Measurements from ENCODE around the gene PJA2.

The PJA2 gene

DNA sequence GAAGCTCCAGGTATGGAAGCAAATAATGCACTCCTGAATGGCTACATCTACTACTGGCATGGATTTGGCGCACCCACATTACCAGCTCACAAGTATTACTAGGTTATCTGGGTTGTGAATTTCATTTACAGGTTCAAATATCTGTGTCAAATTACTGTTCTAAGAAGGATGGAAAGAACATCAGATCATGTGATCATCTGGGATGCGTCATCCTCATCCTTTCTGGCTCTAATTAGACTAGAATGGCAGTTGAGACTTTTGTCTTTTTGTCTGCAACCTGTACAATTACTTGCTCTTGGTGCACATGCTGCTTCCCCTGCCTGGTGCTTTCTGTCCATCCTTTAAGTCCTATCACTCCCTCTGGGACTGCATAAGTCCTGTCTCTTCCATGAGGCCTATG, 64.1 kb downstream of the PJA2 start:
- no peak for DNase-seq

DNA sequence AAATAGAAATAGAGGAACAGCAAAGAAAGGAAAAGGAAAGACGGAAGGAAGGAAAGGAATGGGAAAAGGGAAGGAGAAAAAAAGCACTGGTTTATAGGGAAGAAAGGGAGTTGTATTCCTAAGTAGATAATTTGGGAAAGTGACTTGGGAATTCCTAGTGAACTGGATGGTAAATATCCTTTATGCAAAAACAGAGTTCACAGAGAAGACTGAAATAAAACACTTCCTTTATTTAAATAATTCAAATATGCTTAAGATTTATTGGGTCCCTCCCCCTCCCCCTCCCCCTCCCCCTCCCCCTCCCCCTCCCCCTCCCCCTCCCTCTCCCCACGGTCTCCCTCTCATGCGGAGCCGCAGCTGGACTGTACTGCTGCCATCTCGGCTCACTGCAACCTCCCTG, 69.4 kb downstream of the PJA2 start:
- DNase-seq = no peak

GRCh38 chr5:109335114-109335513, 74.7 kb downstream of the PJA2 start:
- DNase-seq = no peak

- DNase-seq = no peak
Observed at GRCh38 chr5:109334056-109334455, 75.7 kb downstream of the PJA2 start.

DNA sequence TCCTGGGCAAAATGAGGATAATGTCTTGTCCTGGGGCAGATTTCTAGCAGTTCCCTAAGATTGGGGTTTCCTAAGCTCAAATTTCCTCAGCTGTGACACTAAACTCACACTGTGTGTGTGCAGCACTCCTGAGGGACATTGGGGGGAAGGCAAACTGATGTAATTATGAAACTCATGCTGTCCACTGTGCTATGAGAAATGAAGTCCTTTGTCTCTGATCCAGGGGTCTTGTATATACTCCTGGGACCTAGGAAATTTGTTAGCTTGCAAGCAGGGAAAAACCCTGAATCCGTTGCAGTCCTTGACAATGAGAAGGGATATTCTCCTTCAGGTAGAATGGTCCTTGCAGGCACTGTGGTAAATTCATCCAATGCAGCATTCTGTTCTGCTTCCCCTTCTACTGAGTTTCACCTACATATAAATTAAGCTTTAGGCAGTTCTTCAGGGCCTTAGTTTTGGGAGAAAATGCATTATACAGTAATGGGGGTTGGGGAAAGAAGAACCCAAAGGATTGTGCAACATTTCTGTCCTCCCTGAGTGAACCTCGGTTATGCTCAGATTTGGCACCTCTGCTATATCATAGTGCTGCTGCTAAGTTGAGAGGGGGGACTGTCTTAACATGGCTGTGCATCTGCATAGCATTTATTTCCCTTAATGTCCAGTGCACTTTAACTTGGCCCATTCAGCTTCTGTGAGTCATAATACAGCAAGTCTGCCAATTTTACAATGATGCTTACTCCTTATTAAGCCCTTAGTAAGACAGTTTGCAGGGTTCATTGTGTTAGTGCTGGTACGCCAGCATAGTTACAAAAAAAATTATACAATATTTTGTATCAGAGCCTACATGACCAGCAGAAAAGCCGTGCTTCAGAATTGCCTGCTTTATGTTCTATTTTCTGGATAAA, 80.2 kb downstream of the PJA2 start:
- no peak for DNase-seq

- DNase-seq = no peak
Observed at GRCh38 chr5:109328626-109329025, 81.1 kb downstream of the PJA2 start.

DNA sequence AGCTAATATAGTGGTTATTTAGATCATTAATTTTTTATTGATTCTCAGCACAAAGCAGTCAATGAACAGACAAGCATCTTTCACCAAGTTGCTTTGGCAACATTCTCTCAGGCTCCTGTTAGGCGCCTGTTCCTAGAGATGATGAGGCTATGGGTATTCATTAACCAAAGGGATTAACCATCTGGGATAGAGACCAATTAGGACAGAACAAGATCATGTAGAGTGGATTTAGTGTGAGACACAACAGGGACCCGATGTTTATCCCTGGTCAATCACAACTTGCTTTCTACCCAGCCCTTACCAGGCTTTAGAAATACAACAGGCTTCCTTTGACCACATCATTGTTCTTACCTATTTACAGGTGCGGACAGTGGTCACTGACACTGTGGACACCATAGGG, 82.2 kb downstream of the PJA2 start:
- DNase-seq = no peak

GRCh38 chr5:109326919-109327318, 82.9 kb downstream of the PJA2 start:
- no peak for DNase-seq

DNA sequence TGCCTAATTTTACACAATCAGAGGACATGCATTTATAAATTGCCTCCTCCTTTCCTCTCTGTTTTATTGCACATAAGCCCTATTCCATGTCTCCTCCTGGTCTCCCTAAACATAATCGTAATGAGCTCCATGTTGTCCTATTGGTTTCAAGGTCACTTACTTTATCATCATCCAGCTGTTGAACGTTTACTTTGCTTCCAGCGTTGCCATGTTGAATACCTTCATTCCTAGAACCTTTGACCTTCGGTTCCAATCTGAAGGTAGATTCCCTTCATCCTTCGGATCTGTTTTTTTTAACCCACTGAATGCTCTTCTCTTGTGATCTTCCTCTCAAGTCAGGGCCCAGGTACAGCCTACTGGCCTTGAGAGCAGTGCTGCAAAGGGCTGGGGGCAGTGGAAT, 84.3 kb downstream of the PJA2 start:
- no peak for DNase-seq

GRCh38 chr5:109324931-109325330, 84.8 kb downstream of the PJA2 start:
- no peak for DNase-seq

GRCh38 chr5:109324351-109324750, 85.4 kb downstream of the PJA2 start:
- DNase-seq = no peak

DNA sequence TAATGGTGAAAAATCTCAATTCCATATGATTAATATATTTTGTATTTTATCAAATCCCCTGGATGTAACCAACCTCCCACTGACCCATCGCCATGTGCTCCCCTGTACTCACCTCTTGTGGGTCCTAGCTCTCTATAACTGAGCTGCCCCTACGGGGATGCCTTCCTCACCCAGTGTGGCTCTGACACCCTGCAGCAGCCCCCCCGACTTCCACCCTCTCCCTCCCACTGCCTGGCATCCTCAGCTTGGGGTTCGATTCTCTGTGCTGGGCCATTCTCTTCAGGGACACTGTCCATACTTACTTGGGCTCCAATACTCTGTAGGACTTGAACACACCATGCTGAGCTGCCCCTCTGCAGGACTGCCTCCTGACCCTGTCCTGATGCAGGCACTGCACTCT, 87.1 kb downstream of the PJA2 start:
- DNase-seq = no peak

DNA sequence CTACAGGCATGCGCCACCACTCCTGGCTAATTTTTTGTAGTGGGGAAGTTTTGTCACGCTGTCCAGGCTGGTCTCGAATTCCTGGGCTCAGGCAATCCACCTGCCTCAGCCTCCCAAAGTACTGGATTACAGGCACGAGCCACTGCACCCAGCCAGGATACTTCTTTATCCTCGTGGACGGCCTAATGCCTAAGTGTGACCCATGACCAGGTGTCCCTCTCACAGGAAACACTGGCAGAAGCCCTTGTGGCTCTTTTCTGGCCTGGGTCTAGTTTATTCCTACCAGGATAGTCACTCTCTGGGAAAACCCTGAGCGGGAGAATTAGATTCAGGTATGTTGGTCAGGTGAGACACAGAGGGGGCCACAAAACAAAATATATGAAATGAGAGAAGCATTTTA, 90.4 kb downstream of the PJA2 start:
- DNase-seq = no peak

DNA sequence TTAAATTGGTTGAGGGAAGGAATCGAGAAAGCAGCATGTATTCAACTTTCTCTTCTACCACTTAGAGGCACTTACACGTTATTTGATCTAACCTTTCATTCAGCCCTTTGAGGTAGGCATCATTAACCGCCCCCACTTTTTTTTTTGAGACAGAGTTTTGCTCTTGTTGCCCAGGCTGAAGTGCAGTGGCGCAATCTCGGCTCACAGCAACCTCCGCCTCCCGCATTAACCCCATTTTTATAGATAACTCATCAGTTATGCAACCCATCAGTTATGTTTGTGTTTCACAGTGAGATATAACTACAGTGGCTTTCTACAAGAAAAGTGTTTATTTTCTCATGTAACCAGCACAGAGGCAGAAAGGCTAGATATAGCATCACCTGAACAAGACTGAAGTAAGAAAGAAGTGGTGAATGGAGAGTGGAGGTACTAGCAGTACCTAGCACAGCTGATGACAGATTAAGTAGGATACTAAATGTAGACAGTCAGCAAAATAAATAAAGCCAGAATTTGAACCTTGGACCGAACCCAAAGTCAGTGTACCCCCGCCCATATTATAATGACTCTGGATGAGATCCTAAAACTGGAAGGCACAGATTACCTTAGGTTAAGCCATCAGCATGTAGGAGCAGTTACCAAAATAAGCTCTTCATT, 91.2 kb downstream of the PJA2 start:
- DNase-seq = no peak

DNA sequence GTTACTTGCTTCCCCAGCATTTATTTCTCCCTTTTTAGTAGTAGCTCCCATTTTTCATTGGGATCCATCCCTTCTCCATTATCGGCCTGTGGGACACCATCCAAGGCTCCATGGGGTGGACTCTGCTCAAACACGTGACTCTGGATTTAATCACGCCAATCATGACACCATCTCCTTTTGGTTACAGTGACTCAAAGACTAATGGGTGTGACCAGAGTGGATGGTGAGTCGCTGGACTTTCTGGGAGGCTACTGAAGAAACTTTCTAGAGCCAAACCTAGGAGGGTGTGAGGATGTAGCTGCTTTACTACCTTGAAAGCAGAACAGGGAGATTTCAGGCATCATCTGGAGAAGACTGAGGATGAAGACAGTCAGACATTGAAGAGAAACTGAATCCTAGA, 93.1 kb downstream of the PJA2 start:
- DNase-seq = no peak

GRCh38 chr5:109315245-109315644, 94.5 kb downstream of the PJA2 start:
- DNase-seq = no peak

- DNase-seq = no peak
Observed at GRCh38 chr5:109313127-109313526, 96.6 kb downstream of the PJA2 start.

DNA sequence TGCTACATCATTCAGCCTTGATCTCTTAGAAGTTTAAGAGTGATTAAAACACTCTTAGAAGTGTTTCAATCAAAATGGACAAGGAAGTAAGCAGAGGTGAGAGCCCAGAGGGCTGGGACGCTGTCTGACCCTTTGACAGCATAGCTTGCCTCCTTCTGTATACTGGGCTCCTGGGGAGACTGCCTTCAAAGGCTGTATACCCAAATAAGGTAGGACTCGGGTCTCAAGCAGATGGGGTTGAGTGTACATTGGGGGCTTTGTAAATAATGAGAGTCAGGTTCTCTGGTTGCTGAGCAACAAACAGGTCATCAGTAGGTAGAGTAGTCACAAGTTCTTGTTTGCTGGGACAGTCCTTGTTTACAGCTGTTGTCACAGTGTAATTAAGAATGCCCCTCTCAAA, 97.1 kb downstream of the PJA2 start:
- DNase-seq = no peak

DNA sequence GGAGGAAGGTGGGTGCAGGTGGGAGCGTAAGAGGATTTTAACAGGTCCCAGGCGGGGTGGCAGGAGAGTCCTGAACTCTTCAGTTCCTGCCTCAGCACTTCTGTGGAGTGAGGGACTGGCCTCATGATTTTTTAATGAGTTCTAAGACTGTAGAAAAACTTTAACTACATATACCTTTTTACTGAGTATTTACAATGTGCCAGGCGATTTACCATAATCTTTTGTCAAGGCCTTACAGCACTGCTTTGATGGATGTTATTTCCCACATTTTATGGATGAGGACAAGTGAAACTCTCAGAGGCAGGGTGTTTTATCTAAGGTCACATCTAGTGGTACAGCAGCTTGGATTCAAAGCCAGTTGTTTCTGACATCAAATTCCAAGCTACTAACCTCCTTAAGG, 99.5 kb downstream of the PJA2 start:
- DNase-seq = no peak

DNA sequence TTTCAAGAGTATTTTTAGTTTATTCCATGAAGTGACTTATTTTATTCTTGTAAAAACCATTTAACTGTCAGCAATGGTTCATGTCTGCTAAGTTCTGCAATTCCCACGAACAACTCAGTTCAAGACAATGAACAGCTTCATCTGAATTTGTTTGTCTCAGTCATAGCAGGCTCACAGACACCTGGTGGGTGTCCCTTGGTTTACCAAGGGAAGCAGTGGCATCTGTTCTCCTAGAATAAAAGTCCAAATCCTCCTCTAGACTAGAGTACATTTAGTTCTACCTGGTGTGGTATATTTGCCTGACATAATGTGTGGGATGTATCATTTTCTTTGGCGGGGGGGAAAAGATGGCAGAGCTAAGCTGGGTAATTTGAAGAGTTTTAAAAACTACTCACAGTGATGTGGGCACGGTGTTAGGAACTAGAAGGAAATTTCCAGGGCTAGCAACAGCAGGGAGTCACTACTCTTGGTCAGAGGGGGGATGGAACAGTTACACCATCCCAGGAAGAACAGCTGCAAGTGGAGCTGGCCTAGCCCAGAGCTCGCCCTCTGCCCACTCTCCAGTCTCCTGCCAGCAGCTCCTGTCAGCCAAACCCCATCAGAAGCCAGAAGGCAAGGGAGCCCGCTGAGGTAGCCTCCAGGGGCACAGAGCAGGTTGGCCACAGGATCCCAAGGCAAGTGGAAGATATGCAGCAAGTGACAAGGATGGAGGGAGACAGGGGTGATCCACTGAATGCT, 100.3 kb downstream of the PJA2 start:
- DNase-seq = no peak

GRCh38 chr5:109307951-109308350, 101.8 kb downstream of the PJA2 start:
- no peak for DNase-seq

DNA sequence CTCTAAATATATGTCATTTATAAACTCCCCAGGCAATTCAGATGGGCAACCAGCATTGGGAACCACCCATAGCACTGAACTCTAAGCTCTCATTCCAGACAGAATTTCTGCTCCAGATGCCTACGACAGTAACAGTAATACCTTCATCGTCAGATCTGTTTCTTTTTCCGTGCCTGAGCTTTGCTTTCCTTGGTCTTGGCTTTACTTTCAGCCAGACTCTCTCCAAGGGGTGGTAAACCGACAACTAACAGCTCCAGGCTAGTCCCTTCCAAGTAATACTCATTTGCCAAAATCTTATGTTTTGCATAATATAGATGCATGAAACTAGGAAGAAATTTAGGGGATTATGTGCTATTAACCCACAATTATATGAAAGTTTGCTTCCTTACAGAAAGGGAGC, 102.3 kb downstream of the PJA2 start:
- DNase-seq = no peak

DNA sequence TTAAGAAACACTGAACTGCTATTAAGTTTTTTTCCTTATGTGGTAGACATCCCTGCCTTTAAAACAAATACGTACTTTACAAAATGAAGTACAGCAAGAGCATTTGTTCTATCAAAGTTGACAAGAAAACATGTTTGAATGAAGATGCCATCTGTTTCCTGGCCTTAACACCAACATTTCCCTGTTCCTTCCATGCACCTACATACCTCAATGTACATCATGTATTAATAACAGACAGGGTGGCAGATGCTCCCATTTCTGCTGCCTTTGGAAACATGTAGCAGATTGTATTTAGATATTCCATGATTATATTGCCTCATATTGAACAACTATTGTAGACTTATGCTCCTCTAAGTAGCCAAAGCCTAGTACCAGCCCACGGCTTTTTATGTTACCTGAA, 104.4 kb downstream of the PJA2 start:
- DNase-seq = no peak

DNA sequence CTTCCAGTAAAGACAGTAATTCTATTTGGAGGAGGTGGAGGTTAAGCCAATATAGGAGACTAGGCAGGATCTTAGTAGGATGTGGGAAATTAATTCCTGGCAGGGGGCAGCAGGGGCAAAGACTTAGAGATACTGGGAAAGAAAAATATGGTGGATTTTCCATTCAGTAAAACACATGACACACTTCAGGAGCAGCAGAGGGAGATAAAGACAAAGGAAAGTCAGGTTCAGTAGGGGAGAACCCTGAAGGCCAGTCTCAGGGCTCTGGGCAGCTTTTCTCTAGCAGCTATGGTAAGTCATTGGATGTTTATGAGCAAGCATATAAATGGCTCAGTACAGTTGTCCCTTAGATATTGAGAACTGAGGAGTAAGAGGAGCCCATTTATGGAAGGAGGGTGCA, 105.5 kb downstream of the PJA2 start:
- no peak for DNase-seq

Measured in stimulated activated CD4-positive, alpha-beta T cell treated with anti-CD3 and anti-CD28 coated beads, Interleukin-4, amount 100 ng/mL, for 1 hour (primary cell).